GM21825 (cell line): ENCODE data around the gene PCYT2.
"Not testable (repeated sequence)": the region's sequence is repeated elsewhere in the genome, so short reads cannot be mapped to it uniquely, and the experiment has no call there.

Experiments used
- ATAC-seq: cut with Tn5 transposase; IDR thresholded peaks from one replicate; pipeline ENCODE4 v1.9.1; 2021; ENCODE audit warnings: mild to moderate bottlenecking, moderate library complexity; ENCODE audit not compliant: unreplicated experiment

The PCYT2 gene

GRCh38 chr17:81911277-81911961, at the start of gene PCYT2:
Gene PCYT2, minus strand, starts transcription at chr17:81911399. Its CDS starts 44 bp downstream, at chr17:81911355.
- peak; percentile 55 for ATAC-seq

GRCh38 chr17:81960130-81960958, 49.1 kb upstream of the PCYT2 start:
- no peak for ATAC-seq

DNA sequence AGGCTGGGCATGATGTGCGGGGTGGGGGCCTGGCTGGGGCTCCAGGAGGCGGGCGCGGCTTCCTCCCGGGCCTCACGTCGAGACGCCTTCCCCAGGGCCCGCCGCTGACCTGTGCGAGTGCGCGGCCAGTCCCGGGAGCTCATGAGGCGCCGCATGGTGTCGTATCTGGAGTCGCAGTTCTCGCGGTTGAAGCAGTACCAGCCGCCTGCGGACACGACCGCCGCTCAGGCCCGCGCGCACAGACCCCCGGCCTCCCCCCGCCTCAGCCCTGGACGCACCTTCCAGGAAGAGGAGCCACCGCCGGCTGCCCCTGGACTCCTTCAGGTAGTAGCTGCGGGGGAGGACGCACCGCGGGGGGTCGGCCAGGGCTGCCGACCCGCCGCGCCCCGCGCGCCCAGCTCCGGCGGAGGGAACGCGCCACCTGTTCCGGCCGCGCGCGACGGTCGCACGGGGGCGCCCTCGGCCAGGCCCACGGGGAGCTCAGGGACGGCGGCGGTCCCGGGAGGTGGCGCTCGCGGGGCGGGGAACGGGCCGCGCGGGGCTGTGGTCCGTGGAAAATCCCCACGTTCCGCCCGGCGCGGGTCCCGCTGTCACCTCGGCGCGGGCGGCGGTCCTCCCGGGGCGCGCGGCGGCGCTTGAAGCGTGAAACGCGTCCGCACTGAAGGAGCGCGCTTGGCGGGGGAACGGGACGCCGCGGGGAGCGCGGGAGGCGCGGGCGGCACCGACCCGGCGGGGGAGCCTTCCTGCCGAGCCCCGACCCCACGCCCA, 48.3 kb upstream of the PCYT2 start:
- peak; percentile 45 for ATAC-seq

DNA sequence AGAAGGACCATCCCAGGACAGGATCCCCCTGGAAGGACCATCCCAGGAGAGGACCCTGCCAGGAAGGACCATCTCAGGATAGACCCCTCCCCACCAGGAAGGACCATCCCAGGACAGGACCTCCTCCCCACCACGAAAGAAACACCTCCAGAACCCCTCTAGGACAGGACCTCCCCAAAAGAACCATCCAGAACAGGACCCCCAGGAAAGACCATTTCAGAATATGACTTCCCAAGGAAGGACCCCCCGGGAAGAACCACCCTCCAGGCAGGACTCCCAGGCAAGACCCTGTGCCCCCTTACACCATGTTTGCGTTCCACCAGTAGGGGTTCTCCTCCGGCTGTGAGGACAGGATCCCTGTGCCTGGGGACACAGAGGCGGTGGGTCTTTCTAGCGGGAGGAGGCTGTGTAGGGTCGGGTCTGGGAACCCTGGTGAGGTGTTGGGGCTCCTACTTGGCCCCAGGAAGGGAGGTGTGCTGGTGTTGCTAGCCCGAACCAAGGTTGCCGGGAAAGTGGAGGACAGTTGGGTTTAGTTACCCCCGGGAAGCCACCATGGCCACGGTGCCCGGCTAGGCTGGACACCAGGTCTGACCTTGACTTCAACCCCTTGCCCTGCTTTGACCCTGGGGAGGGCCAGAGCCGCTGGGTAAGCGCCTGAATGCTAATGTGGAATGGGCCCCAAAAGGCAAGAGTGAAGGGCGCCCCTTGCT, 47.6 kb upstream of the PCYT2 start:
- no peak for ATAC-seq

GRCh38 chr17:81957691-81958432, 46.7 kb upstream of the PCYT2 start:
- no peak for ATAC-seq

DNA sequence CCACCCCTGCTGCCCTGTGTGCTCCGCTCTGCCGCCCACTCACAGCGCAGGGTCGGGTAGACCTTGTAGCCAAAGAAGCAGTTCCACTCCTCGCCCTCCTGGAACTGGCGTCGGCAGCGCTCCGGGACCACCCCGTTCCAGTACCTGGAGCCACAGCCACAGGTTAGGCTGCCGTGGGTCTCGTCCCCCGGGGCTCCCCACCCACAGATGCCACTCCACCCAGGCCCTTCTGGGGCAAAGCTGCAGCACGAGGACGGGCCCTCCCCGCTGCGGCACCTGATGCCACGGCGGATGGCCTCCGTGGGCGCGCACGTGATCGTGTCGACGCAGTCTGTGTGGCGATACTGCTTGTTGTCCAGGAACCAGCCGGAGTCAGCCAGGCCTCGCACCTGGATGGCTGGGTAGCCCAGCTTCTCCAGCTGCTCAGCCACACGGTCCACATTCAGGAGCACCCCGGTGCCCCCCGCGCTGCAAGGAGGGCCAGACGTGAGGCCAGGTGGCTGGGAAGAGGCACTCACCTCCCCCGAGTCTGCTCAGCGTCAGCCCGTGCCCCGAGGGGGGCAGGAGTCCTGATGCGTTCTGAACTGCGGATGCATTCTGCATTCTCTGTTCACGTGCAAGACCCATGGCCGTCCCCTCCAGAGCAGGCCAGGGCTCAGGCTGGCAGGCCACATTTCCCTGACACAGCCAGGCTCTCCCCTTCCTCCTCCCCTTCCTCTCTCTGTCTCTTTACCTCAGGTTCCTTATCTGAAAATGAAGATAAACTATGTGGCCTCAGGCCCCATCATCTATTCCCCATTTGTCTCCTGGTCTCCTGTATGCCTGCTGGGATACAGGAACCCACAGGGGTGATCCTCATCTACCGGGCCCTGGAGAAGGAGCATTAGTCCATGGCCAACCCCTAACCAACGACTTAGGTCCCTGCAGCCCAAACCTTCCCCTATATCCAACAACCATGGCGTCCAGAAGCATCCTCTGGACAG, 45.7 kb upstream of the PCYT2 start:
- ATAC-seq, result no peak

DNA sequence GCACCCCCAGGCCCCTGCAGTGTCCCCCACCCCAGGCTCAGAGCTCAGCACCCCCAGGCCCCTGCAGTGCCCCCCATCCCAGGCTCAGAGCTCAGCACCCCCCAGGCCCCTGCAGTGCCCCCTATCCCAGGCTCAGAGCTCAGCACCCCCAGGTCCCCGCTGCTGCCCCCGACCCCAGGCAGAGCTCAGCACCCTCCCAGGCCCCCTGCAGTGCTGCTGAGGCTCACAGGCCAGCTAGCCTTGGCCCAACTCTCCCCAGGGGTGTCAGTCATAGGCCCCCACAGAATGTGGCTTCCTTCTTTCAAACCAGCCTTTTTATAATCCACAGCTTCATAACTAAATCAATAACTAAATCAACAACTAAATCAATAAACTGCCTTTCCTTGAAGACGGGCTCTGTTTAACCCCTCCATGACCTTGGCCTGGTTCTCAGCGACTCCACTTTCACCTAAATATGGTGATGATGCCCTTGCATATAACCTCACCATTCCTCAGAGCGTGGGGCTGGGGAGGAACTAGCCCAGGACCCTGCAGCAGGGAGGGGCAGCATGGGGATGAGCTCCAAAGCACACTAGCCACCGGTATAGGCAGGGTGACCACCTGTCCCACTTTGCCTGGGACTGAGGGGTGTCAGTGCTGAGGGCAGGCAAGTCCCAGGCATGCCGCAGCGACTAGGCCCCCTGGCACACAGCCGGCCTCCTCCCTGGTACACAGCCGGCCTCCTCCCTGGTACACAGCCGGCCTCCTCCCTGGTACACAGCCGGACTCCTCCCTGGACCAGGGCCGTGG, 44.8 kb upstream of the PCYT2 start:
- ATAC-seq, result no peak

DNA sequence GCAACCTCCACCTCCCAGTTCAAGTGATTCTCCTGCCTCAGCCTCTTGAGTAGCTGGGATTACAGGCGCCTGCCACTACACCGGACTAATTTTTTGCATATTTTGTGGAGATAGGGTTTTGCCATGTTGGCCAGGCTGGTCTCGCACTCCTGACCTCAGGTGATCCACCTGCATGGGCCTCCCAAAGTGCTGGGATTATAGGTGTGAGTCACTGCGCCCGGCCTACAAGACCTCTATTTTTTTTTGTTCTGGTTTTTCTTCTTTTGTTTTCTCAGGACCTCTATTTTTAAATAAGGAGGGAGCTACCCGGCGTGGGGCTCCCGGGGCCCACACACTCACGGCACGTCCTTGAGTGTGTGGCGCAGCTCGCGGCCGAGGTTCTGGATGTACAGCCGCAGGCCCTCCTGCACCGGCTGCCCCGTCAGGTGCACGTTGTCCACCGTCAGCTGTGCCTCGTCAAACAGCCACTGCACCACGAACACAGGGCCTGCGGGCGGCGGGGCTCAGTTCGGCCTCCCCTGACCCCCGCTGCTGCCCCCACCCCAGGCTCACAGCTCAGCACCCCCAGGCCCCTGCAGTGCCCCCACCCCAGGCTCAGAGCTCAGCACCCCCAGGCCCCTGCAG, 44.0 kb upstream of the PCYT2 start:
- no peak for ATAC-seq

DNA sequence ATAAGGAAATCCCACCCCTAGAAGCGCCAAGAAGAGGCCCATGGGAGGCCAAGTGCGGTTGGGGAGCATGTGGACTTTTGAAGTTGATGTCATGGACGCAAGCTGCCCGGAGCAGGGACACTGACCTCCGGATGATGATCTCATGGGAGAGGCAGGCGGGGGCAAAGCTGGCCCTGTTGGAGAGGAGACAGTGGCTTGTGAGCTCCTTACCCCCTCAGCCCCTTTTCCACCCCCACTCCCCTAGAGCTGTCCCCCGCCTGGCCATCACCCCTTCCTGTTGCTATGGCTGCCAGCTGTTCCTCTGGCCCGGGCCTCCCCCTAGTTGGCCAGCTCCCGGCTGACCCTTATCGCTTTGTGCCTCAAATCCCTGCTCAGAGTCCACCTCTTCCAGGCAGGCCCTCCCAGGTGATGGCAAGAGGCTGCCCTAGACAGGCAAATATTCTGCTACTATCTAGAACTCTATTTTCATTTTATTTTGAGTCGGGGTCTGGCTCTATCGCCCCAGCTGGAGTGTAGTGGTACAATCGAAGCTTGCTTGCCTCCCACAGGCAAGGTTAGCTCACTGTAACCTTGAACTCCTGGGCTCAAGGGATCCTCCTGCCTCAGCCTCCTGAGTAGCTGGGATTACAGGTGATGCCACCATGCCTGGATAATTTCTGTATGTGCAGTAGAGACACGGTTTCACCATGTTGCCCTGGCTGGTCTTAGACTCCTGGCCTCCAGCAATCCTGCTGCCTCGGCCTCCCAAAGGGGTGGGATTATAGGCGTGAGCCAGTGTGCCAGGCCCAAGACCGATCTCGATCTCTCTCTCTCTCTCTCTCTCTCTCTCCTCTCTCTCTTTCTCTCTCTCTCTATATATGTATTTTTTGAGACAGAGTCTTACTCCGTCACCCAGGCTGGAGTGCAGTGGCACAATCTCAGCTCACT, 43.2 kb upstream of the PCYT2 start:
- no peak for ATAC-seq

DNA sequence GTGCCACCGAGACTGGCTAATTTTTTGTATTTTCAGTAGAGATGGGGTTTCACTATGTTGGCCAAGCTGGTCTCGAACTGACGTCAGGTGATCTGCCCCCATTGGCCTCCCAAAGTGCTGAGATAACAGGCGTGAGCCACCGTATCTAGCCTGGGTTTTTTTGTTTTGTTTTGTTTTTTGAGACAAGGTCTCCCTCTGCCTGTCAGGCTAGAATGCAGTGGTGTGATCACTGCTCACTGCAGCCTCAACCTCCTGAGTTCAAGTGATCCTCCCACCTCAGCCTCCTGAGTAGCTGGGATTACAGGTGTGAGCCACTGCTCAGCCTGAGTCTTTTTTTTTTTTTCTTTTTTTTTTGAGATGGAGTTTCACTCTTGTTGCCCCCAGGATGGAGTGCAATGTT, 42.2 kb upstream of the PCYT2 start:
- not testable (repeated sequence) for ATAC-seq

DNA sequence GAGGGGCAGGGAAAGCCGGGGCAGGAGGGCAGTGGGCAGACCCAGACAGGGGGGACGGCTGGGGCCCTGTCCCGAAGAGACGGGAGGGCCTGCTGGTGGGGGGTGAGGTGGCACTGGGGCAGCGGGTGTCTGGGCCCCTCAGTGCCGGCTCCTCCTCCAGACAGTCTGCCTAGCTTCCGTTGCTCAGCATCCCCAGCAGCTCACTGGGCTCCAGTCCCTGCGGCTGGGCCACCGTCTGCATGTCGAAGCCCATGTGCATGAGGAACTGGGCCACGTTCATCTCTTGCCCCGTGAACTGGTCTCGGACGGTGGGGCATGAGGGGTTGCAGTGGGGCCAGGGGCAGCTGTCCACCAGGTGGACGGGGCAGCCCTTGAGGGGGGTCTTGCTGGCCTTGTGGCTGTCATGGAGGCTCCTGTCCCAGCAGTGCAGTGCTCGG, 41.6 kb upstream of the PCYT2 start:
- ATAC-seq, result no peak

DNA sequence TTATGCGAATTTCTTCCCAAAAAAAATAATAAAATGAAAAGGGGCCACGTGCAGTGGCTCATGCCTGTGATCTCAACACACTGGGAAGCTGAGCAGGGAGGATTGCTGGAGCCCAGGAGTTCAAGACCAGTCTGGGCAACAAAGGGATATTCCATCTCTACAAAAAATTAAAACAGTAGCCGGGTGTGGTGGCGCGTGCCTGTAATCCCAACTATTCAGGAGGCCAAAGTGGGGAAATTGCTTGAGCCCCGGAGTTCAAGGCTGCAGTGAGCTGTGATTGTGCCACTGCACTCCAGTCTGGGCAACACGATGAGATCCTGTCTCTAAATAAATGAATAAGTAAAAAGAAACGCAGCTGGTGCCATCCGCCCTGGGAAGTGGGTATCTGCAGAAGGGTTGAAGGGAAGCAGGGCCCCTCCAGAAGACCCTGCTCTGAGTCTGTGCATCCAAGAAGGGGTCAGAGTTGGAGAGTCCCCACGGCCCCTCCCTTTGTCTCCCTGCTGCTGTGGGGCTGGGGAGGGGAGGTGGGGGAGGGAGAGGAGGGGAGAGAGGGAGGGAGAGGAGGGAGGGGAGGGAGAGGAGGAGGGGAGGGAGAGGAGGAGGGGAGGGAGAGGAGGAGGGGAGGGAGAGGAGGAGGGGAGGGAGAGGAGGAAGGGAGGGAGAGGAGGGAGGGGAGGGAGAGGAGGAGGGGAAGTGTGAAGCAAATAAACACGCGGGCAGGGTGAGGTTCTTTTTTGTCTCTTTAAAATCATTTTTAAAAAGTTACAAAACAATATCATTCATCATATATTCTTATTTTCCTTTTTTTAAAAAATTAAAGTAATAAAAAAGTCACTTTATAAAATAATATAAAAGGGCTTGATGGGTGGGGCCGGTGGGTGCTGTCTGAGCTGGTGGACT, 40.8 kb upstream of the PCYT2 start:
- ATAC-seq, result no peak

GRCh38 chr17:81950501-81950900, 39.3 kb upstream of the PCYT2 start:
- ATAC-seq, result no peak

GRCh38 chr17:81948635-81949378, 37.6 kb upstream of the PCYT2 start:
- no peak for ATAC-seq

- ATAC-seq, result no peak
These were observed 36.0 kb upstream of the PCYT2 start, which contains the start of gene MYADML2 for GRCh38 chr17:81947189-81947588. Gene MYADML2, minus strand, starts transcription at chr17:81947233. Its CDS starts 5,492 bp downstream, at chr17:81941741.
